Measurements from ENCODE around the gene PALD1. TPM values are rescaled to one million over a fixed set of nuclear protein-coding genes. Genes with fewer than 3 reads are reported as not detected.

PALD1 gene
- total and polyA plus RNA-seq, 2 of the 4 experiments (the other 2 are of a cell fraction), result 0.12 to 0.18 TPM

DNA sequence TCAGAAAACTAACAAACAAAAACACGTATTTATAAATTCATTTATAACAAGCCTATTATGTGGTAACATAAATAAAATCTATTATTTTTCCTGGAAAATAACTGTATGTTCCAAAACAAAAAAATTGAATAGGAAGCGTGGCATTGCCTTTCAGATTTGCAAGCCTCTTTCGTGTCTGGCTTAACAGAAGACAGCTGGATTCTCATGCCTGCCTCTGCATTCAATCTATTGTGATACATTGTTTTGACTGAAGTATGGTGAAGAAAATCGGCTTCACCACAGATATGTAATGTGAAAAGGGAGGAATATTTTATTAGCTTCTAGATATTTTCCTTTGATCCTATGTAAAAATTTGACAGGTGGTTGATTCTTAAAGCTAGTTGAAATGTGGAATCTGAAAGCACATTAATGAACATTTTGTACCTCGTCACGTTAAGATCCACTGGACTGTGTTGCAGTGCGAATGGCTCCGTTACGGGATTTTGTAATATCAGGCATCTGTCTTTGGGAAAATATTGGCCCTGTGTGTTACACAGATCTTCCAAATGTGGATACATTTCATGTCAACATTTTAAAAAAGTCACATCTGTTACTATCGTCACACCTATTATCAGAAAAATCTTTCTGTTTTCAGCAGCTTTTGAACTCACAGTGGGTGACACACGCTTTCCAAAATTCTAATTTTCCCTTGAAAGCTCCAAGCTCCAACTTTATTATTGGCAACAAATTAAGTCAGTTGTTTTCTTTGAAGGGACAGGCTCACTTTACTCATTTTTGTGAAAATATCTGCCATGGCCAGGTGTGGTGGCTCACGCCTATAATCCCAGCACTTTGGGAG lies 26.2 kb downstream of the PALD1 start:
- ChIA-PET CTCF (no interaction called here), POLR2A (ENCODE audit: unreplicated experiment) (no interaction called here)
- Histone ChIP-seq H4K91ac (ENCODE audit: insufficient read depth, low read depth, low read length) (no peak overlapping the region), H3K14ac (replicated peaks; ENCODE audit: low read depth, low read length) (no peak overlapping the region), H3K79me1 (ENCODE audit: low read depth in 1 of 2, low read length in 2 of 2) (no peaks in the 10 kb centered on the region), H3K36me3 (ENCODE audit: control insufficient read depth, insufficient read depth, low read length) (no peaks in the 10 kb centered on the region), H3K23ac (ENCODE audit: low read depth, low read length) (no peak overlapping the region), H4K8ac (ENCODE audit: low read depth in 2 of 2, low read length in 2 of 2) (no peak overlapping the region), H3K4me2 (ENCODE audit: low read depth, low read length) (no peak overlapping the region), H3K4ac (ENCODE audit: low read depth, low read length) (no peak overlapping the region), H3K4me3 (ENCODE audit: insufficient read depth, low read depth, low read length) (no peak overlapping the region), H2BK15ac (ENCODE audit: low read depth, low read length) (no peak overlapping the region), H2BK5ac (ENCODE audit: low read depth, low read length, poor library complexity, severe bottlenecking) (no peak overlapping the region), H4K20me1 (ENCODE audit: insufficient read depth, low read length) (no peaks in the 10 kb centered on the region), H2AK5ac (ENCODE audit: low read depth, low read length) (no peak overlapping the region), H3K18ac (ENCODE audit: low read depth, low read length) (no peak overlapping the region), H4K5ac (ENCODE audit: low read depth, low read length) (no peak overlapping the region), H3K56ac (ENCODE audit: extremely low read depth, insufficient read depth, low read length) (no peak overlapping the region), H3K27ac (ENCODE audit: insufficient read depth, low read length) (no peak overlapping the region), H2BK120ac (ENCODE audit: low read depth, low read length) (no peak overlapping the region), H2AK9ac (replicated peaks; ENCODE audit: low read depth, low read length, poor library complexity) (no peak overlapping the region), H3K9me1 (ENCODE audit: insufficient read depth, low read length) (no peaks in the 10 kb centered on the region; the same call in 1 of the 2 replicates), H3K9me3 (ENCODE audit: control insufficient read depth, insufficient read depth, low read length) (no peaks in the 10 kb centered on the region), H2AFZ (replicated peaks; ENCODE audit: low read length, poor library complexity) (no peak overlapping the region), H2BK20ac (ENCODE audit: low read depth, low read length) (no peak overlapping the region), H3K27me3 (ENCODE audit: control insufficient read depth, insufficient read depth, low read length) (peaks cover 2% of the 10 kb centered on the region), H3K9ac (ENCODE audit: low read depth, low read length) (no peak overlapping the region), H3K4me1 (ENCODE audit: control insufficient read depth, insufficient read depth, low read length) (peaks cover 5% of the 10 kb centered on the region; the same call in 1 of the 2 replicates)
- intact Hi-C loops (cut with micrococcal nuclease) (no loop called here), in situ Hi-C loops (cut with MboI; ENCODE audit: low sequenced_read_pairs) (no loop called here), dilution Hi-C loops (cut with HindIII; ENCODE audit: low sequenced_read_pairs, unreplicated experiment) (no loop called here)
- DNase-seq (no peak), ATAC-seq (ENCODE audit: low read depth) (no peak)
- 71% methylated on average over 1 of the region's 12 CpGs; no CpG with 5 or more reads in 1 of the 2 experiments for WGBS, 2 experiments (ENCODE audit: extremely low coverage in 2 of 2, insufficient read length in 1 of 2)
- BruUV-seq (replicated peaks), result no TSS peak
- TF ChIP-seq, protein P1, sequence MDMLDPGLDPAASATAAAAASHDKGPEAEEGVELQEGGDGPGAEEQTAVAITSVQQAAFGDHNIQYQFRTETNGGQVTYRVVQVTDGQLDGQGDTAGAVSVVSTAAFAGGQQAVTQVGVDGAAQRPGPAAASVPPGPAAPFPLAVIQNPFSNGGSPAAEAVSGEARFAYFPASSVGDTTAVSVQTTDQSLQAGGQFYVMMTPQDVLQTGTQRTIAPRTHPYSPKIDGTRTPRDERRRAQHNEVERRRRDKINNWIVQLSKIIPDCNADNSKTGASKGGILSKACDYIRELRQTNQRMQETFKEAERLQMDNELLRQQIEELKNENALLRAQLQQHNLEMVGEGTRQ (IDR thresholded peaks at IDR 0.05; ENCODE audit: low read depth, low read length), result no peak
- TF ChIP-seq MAFK (IDR thresholded peaks at IDR 0.05; ENCODE audit: low read depth, low read length) (no peak), CEBPB (IDR thresholded peaks at IDR 0.05; ENCODE audit: low read depth, low read length) (no peak), FOS (IDR thresholded peaks at IDR 0.05; ENCODE audit: low read depth, low read length) (no peak), BHLHE40 (IDR thresholded peaks at IDR 0.05; ENCODE audit: low read depth, low read length) (no peak), RFX5 (IDR thresholded peaks at IDR 0.05; ENCODE audit: low read depth, low read length) (no peak), SMC3 (IDR thresholded peaks at IDR 0.05; ENCODE audit: low read depth, low read length) (no peak), NFE2L2 (IDR thresholded peaks at IDR 0.05; ENCODE audit: low read depth, low read length) (no peak), CHD1 (IDR thresholded peaks at IDR 0.05; ENCODE audit: low read depth, low read length) (no peak), MAZ (IDR thresholded peaks at IDR 0.05; ENCODE audit: borderline replicate concordance, low read depth, low read length) (no peak), RCOR1 (IDR thresholded peaks at IDR 0.05; ENCODE audit: insufficient replicate concordance, low read length) (no peak), RAD21 (IDR thresholded peaks at IDR 0.05; ENCODE audit: low read length) (no peak), POLR2A (IDR thresholded peaks at IDR 0.05; ENCODE audit: low read depth, low read length) (no peak)
- TF ChIP-seq, protein P2, sequence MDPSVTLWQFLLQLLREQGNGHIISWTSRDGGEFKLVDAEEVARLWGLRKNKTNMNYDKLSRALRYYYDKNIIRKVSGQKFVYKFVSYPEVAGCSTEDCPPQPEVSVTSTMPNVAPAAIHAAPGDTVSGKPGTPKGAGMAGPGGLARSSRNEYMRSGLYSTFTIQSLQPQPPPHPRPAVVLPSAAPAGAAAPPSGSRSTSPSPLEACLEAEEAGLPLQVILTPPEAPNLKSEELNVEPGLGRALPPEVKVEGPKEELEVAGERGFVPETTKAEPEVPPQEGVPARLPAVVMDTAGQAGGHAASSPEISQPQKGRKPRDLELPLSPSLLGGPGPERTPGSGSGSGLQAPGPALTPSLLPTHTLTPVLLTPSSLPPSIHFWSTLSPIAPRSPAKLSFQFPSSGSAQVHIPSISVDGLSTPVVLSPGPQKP (IDR thresholded peaks at IDR 0.05; ENCODE audit: borderline replicate concordance, low read depth, low read length), result no peak
- TF ChIP-seq, protein P3, sequence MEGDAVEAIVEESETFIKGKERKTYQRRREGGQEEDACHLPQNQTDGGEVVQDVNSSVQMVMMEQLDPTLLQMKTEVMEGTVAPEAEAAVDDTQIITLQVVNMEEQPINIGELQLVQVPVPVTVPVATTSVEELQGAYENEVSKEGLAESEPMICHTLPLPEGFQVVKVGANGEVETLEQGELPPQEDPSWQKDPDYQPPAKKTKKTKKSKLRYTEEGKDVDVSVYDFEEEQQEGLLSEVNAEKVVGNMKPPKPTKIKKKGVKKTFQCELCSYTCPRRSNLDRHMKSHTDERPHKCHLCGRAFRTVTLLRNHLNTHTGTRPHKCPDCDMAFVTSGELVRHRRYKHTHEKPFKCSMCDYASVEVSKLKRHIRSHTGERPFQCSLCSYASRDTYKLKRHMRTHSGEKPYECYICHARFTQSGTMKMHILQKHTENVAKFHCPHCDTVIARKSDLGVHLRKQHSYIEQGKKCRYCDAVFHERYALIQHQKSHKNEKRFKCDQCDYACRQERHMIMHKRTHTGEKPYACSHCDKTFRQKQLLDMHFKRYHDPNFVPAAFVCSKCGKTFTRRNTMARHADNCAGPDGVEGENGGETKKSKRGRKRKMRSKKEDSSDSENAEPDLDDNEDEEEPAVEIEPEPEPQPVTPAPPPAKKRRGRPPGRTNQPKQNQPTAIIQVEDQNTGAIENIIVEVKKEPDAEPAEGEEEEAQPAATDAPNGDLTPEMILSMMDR (conservative IDR thresholded peaks at IDR 0.05; ENCODE audit: low read depth, low read length), result no peak

Data from IMR-90 (cell line).